DOHH2 (cell line): ENCODE measurements around the gene AGA.

ENCODE experiments used
- CTCF ChIP-seq: fragments of 200-600 bp; sonication (generic); IDR thresholded peaks from one replicate; pipeline ENCODE4 v1.5.1; 2014; ENCODE audit warnings: antibody characterized with exemption, mild to moderate bottlenecking, low read depth, low read length; ENCODE audit not compliant: poor library complexity, severe bottlenecking
- EZH2phosphoT487 ChIP-seq: fragments of 200-600 bp; sonication (generic); IDR thresholded peaks from 2 replicates; pipeline ENCODE4 v1.6.1; 2017; ENCODE audit warnings: borderline replicate concordance, mild to moderate bottlenecking, antibody characterized with exemption, low read length, moderate library complexity, mixed read lengths

GRCh38 chr4:177441803-177442622, at the start of gene AGA:
- TF ChIP-seq CTCF, result peak; percentile 25
- TF ChIP-seq EZH2phosphoT487, result no peak
